Left renal cortex interstitium (tissue), 4 donors: Measurements from ENCODE around the gene ZMYND8. TPM values are rescaled to one million over a fixed set of nuclear protein-coding genes. Genes with fewer than 3 reads are reported as not detected.

Source experiments
- DNase-seq, 4 donors: peaks; one replicate each; pipeline ENCODE4 v3.0.0-alpha.2; 2013; ENCODE audit warnings: low read depth in 4 of 4, low spot score in 2 of 4, missing footprints in 1 of 4
- polyA plus RNA-seq, 4 donors: library from polyadenylated mRNA; unstranded; fragments of 120-200 nt; gene quantifications; one replicate each; pipeline ENCODE4 v1.2.1, GENCODE V29; 2013; ENCODE audit not compliant: insufficient read length in 4 of 4

ZMYND8 gene
- polyA plus RNA-seq, 4 donors = 33.0 to 44.8 (median 42.4) TPM

DNA sequence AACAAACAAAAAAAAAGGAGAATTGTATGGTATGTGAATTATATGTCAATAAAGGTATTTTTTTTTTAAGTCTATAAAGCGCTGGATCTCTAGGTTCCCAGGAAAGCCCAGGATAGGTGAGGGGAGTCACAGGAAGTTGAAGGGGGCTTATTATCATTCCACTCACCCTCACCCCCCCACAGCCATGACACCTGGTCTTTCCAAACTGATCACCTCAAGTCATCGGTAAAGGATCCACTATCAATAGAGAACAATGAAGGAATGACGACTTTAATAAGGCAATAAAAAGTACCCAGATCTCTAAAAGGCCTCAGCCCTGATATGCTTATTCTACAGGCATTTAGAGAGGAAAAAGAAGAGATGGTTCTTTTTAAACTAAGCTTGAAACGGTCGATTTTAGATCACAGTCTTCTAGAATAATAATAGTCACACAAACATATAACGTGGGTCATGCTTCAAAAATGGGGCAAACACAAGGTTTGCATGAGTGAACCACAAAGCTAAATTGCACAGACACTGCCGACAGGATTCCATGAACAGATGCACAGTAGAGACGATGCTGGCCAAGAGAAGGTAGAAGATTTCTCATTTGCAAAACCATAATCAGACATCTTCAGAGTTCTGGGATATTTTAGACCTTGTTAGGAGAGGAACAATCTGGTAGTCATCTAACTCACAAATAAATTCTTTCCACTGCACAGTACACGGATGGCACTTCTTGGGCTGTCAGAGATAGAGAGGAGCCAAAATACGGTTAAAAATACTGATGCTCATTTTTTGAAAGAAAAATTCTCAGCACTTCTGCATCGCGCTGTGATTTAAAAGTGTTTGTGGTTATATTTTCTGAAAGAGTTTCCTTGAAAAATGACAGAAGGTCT, 21.0 kb downstream of the ZMYND8 start:
- DNase-seq = no peak

DNA sequence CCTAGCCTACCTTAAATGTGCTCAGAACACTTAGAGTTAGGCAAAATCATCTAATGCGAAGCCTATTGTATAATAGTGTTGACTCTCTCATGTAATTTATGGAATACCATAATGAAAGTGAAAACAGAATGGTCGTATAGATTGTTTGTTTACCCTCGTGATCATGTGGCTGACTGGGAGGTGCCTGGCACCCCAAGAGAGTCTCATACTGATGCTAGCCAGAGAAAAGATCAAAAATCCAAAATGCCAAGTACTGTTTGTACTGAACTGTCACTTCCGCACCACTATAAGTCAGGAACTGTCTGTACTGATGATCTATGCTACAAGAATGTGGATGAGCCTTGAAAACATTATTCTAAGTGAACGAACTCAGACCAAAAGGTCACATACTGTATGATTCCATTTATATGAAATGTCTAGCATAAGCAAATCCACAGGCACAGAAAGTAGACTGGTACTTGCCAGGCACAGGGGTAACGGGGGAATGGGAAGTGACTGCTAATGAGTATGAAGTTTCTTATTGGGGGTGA, 22.4 kb downstream of the ZMYND8 start:
- no peak for DNase-seq

DNA sequence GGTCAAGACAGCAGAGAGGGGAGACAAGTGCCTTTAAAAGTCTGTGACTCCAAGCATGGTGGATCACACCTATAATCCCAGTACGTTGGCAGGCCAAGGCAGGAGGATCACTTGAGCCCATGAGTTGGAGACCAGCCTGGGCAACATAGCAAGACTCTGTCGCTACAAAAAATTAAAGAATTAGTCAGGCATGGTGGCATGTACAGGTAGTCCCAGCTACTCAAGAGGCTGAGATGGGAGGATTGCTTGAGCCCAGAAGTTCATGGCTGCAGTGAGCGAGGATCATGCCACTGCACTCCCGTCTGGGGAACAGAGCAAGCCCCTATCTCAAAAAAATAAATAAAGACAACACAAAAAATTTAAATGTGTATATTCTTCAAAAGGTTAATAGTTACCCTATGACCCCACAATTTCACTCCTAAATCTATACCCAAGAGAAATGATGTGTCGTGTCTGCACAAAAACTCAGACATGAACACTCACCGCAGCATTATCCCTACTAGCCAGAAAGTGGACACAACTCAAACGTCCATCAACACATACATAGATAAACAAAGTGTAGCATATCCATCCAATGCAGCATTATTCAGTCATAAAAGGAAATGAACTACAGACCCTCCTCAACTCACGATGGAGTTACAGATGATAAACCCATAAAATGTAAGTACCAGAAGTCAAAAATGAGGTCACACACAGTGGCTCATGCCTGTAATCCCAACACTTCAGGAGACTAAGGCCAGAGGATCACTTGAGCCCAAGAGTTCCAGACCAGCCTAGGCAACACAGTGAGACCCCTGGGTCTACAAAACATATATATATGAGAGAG, 23.9 kb downstream of the ZMYND8 start:
- no peak for DNase-seq

DNA sequence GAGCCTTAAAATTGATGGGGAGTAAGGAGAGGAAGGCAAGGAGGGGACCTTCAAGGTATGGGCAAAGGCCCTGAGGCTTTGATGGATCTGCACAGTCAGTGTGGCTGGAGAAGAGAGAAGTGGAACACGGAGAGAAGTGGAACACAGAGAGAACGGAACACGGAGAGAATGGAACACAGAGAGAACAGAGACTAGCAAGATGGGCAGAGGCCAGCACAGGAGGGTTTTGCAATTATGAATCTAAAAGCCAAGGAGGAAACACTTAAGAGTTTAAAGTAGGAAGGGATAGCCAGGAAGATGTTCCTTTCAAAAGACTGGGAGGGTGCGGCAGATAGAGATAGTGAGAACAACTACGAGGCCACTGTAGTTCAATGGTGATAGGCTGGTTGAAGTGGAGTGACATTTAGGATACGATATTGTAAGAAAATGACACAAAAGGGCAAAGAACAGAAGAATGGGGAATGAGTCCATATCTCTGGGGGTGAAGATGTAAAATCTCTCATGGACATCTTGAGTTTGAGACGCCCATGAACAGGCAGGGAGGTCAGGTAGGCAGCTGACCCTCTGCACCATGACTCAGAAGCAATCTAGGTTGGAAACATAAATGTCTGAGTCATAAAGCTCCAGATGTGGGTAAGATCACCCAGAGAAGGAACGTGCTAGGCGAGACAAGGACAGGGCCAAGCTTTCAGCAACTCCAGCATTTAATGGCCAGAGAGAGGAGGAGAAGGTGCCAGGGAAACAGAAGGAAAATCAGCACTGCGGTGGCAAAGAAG, 25.4 kb downstream of the ZMYND8 start:
- no peak for DNase-seq

DNA sequence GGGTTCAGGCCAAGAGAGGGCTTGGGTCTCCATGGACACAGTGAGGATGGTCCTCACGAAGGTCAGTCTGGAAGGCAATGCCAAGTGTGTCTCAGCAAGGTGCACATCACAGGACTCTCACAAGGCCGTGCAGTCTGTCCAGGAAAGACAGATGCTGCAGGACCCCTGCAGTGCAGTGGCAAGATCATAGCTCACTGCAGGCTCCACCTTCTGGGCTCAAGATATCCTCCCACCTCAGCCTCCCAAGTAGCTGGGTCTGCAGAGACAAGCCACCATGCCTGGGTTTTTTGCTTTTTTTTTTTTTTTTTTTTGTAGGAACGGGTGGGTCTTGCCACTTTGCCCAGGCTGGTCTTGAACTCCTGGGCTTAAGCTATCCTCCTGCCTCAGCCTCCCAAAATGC, 26.4 kb downstream of the ZMYND8 start:
- no peak for DNase-seq

DNA sequence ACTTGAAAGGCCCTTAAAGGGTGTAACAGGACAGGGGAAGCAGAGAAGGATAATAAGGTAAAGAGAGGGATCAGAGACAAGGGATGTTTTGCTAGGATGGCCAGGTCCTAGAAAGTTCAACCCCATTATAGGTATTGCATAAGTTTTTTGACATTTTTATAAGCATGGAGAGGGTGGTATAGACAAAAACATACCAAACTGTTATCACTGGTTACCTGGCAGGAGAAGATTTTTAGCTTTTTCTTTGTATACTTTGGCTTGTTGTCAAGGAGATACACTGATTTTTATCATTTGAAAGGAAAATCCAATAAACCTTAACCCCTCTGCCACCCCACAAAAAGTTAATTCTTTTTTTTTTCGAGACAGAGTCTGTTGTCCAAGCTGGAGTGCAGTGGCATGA, 28.4 kb downstream of the ZMYND8 start:
- no peak for DNase-seq

DNA sequence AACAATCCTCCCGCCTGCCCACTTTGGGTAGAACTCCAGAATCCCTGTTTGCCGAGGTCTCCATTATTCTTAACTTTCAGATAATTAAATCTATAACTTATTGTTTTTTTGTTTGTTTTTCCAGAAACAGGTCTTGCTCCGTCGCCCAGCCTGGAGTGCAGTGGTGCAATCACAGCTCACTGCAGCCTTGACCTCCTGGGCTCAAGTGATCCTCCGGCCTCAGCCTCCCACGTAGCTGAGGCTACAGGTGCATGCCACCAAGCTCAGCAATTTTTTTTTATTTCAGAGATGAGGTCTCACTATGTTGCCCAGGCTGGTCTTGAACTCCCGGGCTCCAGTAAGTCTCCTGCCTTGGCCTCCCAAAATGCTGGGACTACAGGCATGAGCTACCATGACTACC, 28.8 kb downstream of the ZMYND8 start:
- no peak for DNase-seq

DNA sequence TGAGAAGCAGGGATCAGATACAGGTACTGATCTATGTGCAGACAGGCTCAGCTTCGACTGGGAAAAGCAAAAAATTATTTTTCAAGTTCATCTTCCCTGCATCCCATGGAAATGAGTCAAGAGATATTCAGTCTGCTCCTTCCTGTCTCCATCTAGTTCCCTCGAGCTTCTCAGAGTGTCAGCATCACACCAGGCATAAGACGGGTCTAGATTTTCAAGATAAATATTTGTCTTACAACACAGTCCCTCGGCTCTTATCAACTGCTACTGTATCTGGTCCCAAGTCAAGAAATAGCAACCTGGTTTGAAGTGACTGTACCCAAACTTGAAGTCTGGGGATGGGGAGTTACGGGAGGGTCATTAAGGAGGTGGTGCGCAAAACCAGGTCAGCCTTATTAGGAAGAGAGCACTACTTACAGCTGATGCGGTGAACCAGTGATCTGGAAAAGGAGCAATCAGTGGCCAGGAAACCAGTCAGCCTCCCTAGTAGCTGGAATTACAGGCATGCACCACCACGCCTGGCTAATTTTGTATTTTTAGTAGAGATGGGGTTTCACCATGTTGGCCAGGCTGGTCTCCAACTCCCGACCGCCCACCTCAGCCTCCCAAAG, 29.7 kb downstream of the ZMYND8 start:
- DNase-seq = no peak

DNA sequence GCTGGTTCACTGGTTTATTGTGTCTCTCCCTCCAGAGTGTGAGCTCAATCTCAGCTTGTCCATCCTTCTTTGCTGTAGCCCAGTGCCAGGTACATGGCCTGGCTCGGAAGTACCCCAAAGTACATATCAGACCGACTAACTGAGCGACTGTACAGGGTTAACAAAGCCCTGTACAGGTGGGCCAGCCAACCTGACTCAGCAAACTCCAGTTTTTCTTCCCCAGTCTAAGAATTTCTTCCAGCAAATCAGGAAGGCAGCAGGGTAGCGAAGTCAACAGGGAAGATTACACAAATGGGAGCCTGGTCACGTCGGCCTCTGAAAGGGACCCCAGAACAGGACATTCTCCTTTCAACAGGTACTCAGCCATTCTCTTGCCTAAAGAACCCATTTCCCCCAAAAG, 31.3 kb downstream of the ZMYND8 start:
- no peak for DNase-seq

DNA sequence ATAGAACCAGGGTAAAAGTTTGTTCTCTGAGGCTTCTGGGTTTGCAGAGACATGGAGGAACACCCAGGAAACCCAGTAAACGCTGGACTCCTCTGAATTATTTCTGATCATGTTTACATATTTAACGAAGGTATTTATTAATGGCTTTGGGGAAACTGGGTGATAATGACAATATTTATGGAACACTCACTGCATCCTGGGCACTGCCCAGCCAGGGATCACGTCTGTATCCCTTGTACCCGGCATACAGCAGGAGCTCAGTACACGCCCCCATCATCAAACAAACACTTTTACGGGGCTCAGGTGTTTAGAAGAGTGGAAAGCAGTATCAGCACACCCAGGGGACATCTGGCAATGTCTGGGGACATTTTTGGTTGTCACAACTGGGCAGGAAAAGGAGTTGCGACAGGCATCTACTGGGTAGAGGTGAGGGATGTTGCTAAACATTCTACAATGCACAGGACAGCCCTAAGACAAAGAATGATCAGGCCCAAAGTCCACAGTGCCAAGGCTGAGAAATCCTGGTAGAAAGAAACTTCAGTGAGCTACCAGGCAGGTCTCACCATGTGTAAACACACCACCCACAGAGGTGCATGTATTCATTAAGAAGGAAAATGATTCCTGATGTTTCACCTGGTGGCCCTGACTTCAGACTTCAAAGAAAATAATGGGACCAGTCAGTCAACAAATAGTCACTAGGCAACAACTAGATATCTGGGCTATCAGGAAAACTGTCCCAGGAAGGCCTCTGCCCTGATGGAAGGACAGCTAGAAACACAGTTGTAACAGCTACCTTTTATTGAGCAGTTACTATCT, 35.3 kb downstream of the ZMYND8 start:
- DNase-seq = no peak

DNA sequence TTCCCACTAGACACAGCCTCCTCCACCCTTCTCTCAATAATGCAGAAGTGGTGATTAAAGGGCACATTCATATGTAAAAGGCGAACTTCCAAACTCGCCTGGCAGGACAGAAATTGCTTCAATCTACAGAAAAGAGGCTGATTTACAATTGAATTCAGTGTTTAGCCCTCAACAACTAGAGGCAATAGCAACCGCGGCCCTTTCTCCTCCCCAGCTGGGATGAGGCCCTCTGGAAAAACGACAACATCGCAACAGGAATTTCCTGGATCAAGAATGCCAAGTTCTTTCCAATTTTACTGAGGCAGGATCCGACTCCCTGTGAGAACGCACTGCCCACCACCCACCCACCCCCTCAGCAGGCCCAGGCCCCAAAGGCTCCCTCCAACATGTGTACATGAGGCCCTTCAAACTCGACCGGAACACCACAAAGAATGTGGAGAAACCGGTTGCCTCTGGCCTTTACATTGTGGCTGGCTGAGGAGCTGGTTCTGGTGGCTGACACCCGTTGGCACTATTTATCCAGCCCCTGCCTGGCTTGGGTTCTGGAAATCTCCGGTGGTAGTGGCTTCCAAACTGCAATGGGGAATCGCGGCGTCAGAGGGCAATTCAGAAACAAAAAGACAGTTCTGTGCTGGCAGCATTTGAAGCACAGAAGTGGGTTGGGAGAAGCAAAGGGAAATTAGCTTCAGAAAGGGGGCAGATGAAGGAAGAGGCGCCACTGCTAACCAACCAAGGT, 36.8 kb downstream of the ZMYND8 start:
- no peak for DNase-seq

DNA sequence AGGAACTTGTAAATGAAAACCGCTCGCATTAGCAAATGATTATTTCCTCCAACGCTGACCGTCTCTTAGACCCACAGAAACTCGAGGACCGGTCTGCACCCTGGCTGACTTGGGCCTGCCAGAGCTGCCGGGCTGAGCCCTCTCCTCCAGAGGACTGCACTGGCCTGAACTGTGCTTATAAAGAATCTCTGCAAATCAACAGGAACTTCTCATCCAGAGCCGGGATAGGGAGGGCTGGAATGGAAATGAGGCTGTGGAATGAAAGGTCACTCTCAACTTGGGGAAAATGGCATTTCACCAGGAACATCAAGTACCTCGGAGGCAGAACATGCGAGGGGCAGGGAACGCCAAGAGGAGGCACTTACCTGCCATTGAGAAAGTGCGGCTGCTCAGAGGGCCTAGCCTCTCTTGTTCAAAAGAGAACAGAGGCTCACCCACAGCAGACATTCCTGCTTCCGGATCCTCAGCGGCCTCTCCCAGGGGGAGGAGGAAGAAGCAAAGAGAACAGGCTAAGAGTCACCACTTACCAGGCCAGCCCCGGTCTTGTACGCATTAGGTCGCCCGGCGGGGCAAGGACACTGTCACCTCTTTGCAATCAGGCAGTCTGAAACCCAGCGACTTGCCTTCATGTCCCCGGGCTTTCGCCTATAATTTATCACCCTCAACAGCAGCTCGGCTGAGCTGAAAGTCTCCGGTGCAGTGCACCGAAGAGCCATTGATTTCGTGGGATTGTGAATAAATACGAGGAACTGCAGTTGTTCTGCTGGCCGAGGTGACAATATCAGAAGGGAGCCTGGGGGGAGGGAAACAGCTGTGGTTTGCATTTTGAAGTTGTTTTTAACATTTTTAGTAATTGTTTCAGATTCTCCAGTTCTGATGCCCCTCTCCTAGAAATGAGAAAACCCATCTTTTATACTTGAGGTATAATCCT, 37.6 kb downstream of the ZMYND8 start:
- DNase-seq = no peak

DNA sequence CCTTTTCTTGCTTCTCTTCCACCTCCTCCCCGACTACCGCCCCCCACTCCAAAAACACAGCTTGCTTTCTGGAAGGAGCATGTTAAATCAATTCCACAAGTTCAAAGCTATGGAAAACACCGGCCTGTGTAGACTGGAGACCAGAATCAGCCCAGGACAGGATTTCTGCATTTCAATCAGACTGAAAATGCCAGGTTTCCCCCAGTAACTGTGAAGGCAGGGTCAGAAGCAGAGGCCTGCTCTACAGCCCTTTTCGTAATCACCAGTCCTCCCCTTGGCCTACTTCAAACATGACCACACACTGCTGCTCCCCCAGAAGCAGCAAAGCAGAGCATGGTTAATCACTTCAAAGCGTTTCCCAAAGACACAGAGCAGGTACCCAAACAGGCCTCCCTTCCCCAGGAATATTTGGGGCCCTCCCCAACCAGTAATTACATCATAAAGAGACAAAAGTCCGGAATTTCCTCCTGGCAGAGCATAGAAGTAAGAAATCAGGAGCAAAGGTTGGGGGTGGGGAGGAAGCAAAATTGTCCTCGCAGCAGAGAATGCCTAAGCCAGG, 38.4 kb downstream of the ZMYND8 start:
- no peak for DNase-seq

DNA sequence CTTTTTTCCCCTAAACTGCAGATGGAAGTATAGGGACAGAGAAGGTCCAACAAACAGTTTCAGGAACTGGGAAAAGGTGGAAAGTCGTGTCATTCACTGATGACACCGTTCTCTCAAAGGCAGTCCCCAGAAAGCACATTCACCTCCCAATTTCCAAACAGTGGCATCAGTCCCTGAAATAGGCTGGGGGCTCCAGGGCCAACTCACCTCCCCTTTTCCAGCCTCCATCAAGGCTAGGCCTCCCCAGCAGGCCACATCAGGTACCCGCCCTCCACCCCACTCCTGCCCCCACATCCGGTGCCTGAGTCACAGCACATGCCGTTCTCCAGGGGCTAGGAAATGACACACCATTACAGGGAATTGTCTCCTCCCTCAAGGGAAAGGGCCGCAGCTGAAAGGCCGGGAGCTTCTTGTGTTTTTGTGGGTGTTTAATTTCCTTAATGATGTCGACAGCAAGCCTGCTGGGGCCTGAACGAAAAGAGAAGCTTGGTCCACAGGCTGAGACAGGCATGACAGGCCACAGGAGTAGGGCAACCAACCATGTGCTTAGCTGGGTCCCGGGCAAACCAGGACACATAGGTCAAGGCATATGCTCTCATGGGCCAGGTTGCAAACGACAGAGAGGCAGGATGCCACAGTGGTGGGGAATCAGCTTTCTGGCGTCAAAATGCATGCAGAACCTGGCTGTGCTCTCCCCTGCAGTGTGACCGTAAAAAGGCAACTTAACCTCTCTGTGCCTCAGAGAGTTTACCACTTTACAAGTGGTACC, 39.2 kb downstream of the ZMYND8 start:
- no peak for DNase-seq

DNA sequence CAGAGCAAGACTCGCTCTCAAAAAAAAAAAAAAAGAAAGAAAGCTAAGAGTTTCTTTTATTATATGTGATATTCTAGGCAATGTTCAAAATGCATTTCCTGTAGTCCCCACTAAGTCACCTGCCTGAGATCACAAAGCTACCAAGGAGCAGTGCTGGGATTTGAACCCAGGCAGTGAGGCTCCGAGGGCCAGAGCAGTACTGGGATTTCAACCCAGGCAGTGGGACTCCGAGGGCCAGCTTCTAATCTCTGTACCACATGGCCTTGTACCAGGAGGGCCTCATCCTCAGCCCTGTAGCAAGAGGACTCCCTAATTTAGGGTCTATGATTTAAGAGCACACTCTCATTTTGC, 39.7 kb downstream of the ZMYND8 start:
- DNase-seq = no peak

DNA sequence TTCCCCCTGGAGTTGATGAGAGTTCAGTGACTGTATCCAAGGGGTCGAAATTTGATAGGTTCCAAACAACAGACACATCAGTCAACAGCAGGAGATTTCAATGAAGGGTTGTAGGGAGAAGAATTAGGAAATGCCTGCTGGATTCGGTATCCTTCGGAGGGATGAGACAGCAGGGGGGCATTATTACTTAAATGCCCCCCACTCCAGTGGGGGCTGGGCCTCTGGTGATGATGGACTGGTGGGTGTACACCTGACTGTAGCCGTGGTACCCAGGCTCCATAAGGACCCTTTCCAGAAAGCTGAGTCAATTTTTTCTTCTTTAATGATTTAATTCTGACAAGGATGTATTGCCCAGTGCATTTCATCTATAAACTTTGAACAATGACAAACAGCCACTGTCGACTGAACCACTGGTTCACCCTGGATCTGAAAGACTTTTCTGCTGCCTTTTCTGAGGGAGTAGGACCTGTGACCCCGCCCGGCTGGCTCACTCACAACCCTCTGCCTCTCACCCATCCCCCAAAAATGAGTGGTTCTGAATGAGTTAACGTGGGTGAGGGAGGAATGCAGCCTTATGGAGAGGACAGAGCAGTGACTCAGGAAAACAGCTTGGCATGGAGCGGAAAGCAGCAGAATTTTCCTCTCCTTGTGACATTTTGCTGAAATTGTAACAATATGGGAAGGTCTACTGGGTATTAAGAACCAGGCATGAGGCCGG, 41.0 kb downstream of the ZMYND8 start:
- DNase-seq = no peak
